ENCODE data around the gene CNTN6. TPM values are rescaled to one million over a fixed set of nuclear protein-coding genes. Genes with fewer than 3 reads are reported as not detected.

Gene CNTN6
- total RNA-seq, 1 experiment from 2014 or later: not detected

DNA sequence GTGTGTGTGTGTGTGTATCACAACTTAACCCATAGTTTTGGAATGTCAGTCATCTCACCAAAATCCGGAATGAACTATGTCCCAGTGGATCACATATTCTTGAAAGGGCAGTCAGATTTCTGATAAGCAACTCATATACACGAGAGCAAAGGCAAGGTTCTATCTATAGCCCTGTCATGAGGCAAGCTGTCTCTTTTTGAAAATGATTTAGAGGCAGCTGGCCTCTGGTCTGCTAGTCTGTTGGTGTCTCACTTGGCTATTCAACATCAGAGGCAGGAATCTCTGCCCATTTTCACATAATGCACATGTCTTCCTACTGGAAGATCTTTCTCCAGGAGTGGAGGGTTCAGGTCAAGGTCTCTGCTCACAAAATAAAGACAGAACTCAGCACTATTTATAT, 79.8 kb downstream of the CNTN6 start:
- DNase-seq (ENCODE audit: low read depth): no peak

GRCh38 chr3:1179146-1179545, 86.3 kb downstream of the CNTN6 start:
- no peak for DNase-seq (ENCODE audit: low read depth)

DNA sequence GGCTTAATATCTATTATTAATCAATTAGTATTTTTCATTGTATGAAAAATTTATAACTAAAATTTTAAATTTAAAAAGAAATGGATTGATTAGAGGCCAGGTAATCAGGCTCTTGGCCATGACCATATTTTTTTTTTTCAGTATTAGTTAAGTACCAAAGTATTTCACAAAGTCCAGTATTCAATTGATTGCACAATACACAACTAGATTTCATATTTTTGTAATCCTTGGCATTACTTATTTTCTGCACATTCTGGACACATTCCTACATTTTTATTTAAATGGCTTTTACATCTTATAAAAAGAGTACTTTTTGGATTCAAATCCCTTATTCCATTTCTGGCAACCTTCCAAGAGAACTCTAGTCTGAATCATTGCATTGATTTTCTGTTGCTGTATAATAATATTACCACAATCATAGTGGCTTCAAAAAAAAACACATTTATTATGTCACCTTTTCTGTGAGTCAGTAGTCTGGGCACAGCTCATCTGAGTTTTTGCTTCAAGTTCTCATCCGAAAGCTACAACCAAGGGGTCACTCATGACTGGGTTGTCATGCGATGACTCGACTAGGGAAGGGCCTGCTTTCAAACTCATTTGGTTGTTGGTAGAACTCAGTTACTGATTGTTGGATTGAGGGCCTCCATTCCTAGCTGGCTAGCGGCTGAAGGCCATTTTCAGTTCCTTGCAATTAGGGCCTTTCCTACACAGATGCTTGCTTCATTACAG, 90.7 kb downstream of the CNTN6 start:
- DNase-seq (ENCODE audit: low read depth): no peak

DNA sequence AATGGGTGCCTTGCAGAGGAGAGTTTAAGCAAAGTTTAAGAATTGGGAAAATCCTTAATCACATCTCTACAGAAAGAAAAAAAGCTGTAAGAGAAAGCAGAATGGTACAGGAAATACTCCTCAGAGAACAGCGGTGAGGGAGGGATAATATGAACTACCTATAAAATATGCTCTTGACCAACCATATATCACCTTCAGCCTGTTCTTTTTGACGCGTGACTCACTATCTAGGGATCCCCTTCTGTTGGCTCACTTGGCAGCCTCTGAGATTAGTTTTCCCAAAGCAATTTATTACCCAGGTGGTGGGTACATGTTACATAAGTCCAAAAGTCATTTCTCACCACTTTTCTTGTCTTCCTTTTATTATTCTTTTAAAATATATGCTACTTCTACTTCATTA, 97.7 kb downstream of the CNTN6 start:
- DNase-seq (ENCODE audit: low read depth): no peak

GRCh38 chr3:1191026-1191425, 98.2 kb downstream of the CNTN6 start:
- DNase-seq (ENCODE audit: low read depth): no peak

DNA sequence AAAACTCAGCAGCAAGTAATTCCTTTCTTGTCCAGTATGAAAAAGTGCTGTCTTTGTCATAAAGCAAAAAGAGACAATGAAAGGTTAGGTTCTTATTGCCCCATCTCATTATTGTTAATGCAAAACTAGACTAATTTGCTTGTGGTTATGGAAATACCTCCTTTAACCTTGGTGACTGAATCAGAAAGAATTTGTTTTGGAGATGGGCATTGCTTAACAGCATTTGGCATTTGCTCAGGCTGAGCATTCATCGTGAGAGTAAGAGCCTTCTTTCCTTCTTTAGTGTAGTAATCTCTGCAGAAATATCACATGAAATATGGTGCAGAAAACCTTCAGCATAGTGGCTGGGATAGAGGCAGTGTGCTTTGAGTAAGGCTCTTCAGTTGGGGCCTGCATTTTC, 103.1 kb downstream of the CNTN6 start:
- no peak for DNase-seq (ENCODE audit: low read depth)

- no peak for DNase-seq (ENCODE audit: low read depth)
These were observed 104.2 kb downstream of the CNTN6 start for GRCh38 chr3:1197051-1197450.

DNA sequence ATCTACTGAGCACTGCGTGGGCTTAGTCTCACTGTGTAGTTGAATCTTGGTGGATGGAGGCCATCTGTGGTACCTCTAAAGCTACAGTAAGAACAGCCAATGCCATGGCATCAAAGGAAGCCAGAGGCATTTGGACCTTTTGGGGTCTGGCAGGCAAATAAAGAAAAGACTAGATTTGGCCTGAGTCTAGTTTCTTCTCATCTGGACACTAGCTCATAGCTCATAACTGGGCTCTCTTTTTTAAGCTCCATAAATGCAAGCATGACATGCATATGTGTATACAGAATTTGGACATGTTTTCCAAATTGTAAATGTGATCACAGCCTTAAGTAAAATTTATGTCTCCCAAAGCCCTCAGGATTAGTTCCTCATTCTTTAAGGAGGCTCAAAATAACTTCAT, 107.5 kb downstream of the CNTN6 start:
- DNase-seq (ENCODE audit: low read depth): no peak

- DNase-seq (ENCODE audit: low read depth): no peak
These were observed 115.1 kb downstream of the CNTN6 start for GRCh38 chr3:1207904-1208303.

GRCh38 chr3:1214933-1215332, 122.1 kb downstream of the CNTN6 start:
- no peak for DNase-seq (ENCODE audit: low read depth)

DNA sequence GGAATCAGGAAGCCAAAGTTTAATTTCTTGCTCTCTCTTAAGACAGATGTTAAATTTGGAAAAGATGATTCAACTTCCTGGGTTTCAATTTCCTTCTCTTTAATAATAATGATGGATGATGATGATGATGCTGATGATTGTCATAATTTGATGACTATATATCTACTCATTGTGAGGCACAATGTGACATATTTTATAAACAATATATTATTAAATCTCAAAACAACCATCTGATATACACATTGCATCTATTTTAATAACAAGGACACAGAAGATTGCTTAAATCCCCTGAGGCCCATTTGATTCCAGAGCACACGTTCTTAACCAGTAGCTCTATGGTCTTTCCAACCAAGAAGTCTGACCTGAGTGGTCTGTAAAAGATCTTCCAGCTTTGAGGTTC, 124.0 kb downstream of the CNTN6 start:
- DNase-seq (ENCODE audit: low read depth): no peak

GRCh38 chr3:1227111-1227510, 134.3 kb downstream of the CNTN6 start:
- DNase-seq (ENCODE audit: low read depth): no peak

GRCh38 chr3:1228289-1228688, 135.5 kb downstream of the CNTN6 start:
- no peak for DNase-seq (ENCODE audit: low read depth)

GRCh38 chr3:1230920-1231319, 138.1 kb downstream of the CNTN6 start:
- DNase-seq (ENCODE audit: low read depth): no peak

DNA sequence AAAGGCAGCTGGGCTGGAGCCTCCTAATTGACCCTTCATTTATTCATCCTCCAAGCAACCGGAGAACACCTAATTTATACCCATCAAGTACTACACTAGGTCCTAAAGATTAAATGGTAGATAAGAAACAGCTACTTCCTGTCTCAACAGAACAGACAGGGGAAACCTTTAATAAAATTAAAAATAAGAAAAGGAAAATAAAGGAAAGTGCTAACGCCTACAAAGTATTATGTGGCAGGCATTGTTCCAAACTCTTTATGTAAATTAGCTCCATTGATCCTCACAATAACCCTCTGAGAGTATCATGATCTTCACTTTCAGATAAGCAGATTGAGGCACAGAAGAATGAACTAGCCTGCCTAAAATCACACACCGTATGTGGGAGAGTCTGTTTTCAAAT, 139.5 kb downstream of the CNTN6 start:
- no peak for DNase-seq (ENCODE audit: low read depth)

DNA sequence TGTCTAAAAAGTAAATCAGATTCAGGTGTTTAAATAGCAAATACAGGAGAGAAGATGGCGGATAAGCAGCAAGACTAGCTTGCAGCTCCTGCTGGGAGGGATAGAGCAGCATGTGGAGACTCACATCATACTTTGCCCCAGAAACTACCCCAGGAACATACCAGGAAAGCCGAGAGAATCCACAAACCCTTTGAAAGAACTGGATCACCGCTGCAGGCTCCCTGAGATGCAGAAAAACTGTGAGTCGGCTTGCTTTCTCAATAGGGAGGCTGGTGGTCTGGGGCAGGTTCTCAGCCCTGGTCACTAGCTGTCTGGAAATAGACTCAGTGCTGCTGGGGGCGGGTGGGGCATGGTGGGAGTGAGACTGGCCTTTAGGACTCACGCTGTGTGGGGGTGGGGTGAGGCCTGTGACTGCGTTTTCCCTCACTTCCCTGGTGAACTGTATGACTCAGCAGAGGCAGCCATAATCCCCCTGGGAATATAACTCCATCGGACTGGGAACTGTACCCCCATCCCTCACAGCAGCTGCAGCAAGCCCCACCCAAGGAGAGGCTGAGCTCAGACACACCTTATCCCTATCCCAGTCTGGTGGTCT, 142.8 kb downstream of the CNTN6 start:
- DNase-seq (ENCODE audit: low read depth): no peak

GRCh38 chr3:1251282-1252060, 158.6 kb downstream of the CNTN6 start:
- DNase-seq (ENCODE audit: low read depth): no peak

- no peak for DNase-seq (ENCODE audit: low read depth)
These were observed 159.2 kb downstream of the CNTN6 start for GRCh38 chr3:1252061-1252430.

- no peak for DNase-seq (ENCODE audit: low read depth)
These were observed 169.4 kb downstream of the CNTN6 start for GRCh38 chr3:1262246-1262645.

DNA sequence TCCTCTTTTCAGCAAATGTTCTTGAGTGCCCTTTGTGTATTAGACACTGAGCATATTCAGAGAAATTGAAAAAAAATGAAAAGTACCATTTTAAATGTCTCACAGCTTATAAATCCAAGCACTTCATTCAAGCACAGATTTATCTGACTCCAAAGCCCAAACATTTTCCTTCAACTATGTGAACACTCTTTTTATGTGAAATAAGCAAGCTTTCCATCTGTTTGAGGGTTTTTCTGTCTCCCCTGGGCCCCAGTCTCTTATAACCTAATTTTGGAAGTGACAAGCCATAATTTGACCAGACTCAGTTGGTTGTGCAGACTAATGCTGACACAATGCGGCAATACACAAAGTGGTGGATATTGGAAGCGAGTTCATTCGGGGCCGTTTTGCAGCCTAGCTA, 170.3 kb downstream of the CNTN6 start:
- DNase-seq (ENCODE audit: low read depth): no peak

GRCh38 chr3:1269808-1270207, 177.0 kb downstream of the CNTN6 start:
- no peak for DNase-seq (ENCODE audit: low read depth)

GRCh38 chr3:1272546-1273265, 179.9 kb downstream of the CNTN6 start:
- DNase-seq (ENCODE audit: low read depth): no peak

Measured in RPMI7951 (cell line).